Measurements from ENCODE around the gene DUOX2.
A peak's percentile ranks its signal among the peaks of the same experiment; 100 is the strongest.
"Not testable (repeated sequence)": the region's sequence is repeated elsewhere in the genome, so short reads cannot be mapped to it uniquely, and the experiment has no call there.

Gene DUOX2

DNA sequence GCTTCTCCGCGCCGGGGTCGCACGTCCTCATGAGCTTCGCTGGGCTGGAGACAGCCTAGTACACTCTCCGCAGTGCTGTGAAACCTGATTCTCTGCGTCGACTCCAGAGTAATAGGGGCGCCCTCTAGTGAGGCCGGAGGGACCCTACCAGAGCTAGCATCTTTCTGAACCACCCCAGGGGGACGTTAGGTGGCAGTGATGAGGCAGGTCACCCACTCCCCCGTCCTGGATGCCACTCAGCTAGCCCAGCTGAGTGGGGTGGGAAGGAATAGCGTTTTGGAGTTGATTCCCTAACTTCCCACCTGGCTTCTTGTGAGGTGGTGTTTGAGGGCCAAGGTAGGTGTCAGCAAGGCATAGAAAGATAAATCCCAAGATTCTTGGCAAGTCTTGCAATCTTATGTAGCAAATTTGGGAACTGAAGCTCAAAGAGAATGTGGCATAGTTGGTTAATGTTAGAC is 4.2 kb upstream of the DUOX2 start:
- peak; percentile 91 for DNase-seq

DNA sequence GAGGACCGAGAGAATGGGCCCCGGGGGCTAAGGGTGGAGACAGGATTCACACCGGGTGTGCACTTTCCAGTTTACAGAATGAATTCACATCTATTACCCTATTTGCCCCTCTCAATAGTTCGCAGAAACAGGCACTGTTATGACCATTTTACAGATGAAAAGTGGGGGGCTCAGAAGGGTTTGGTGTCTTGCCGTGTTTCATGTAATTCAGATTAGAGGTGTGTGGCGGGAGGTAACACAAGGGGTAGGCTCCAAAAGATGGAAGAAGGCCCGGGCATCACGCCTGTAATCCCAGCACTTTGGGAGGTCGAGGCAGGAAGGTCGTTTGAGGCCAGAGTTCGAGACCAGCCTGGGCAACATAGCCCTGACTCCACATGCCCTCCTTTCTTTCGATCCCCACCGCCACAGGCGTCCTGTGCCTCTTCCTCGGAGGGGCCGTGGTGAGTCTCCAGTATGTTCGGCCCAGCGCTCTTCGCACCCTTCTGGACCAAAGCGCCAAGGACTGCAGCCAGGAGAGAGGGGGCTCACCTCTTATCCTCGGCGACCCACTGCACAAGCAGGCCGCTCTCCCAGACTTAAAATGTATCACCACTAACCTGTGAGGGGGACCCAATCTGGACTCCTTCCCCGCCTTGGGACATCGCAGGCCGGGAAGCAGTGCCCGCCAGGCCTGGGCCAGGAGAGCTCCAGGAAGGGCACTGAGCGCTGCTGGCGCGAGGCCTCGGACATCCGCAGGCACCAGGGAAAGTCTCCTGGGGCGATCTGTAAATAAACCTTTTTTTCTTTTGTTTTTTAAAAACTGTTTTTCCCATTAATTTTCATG is 3.5 kb upstream of the DUOX2 start:
- no peak for DNase-seq

DNA sequence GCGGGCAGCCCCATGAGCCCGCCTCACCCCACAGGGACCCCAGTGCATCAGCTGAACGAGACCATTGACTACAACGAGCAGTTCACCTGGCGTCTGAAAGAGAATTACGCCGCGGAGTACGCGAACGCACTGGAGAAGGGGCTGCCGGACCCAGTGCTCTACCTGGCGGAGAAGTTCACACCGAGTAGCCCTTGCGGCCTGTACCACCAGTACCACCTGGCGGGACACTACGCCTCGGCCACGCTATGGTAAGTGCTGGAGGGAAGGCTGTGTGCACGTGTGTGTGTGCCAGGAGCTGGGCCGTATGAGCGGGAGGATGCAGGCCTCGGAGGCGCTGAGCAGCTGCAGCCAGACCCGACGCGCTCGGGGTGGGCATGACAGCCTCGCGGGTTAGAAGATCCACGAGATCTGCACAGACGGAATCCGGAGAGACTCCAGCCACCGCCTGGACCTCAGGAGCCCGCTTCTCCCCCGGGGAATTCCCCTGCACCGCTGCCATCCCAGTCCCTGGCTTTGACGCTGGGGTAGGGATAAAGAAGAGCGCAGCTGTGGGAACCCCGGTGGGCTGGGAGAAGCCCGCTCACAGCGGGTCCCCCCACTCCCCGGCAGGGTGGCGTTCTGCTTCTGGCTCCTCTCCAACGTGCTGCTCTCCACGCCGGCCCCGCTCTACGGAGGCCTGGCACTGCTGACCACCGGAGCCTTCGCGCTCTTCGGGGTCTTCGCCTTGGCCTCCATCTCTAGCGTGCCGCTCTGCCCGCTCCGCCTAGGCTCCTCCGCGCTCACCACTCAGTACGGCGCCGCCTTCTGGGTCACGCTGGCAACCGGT is 2.7 kb upstream of the DUOX2 start:
- peak; percentile 37 for DNase-seq

DNA sequence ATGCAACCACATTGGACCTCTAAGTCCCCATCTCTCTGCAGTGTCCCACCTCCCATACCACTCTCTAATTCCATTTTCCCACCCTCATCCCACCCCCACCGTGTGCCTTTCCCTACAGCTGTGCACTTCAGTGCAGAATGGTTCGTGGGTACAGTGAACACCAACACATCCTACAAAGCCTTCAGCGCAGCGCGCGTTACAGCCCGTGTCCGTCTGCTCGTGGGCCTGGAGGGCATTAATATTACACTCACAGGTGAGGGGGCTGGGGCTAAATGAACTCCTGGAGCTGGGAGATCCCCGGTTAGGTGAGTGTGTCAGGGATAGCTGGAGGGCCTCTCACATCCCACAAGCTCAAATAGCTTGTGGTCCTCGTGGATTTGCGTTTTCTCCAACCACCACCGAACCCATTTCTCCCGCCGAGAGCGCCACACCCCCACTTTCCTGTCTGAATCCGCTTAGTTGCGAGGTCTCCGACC is 2.1 kb upstream of the DUOX2 start:
- no peak for DNase-seq

DNA sequence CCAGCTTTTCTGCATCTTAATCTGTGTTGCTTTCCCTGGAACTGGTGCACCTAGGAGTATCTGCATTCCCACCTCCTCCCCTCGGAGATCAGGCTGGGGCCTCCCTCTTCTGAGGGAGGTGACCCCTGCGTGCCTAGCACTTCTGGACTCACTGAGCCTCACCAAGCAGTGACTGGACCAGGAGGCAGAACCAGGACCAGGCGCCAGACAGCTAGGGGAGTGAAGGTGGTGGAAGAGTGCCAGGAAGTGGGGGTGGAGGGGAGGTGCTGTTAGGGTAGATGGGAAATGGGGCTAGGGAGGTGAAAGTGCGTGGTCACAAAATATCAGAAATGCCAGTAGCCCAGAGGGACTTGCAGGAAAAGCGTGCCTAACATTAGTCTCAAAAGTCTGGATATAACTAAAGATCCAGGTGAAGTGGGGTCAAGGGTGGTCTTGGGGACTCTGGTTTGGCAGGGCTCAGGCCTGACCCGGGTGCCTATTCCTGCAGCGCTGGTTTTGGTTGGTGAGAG is 1.4 kb upstream of the DUOX2 start:
- no peak for DNase-seq

DNA sequence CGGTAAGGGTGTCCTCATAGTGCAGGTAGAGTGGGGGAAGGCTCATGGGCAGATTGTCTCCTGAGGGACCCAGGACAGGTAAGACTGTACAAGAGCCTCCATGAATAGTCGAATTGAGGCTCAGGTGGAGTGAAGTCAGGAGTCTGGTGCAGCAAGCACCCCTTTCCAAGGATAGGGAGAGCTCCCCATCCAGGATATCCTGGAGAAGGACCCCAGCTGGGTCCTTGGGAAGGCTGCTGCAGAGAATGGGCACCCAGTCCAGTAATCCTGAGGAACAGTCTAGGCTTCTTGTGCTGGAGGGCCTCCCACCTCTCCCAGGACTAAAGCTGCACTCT is 746 bp upstream of the DUOX2 start:
- DNase-seq: no peak

DNA sequence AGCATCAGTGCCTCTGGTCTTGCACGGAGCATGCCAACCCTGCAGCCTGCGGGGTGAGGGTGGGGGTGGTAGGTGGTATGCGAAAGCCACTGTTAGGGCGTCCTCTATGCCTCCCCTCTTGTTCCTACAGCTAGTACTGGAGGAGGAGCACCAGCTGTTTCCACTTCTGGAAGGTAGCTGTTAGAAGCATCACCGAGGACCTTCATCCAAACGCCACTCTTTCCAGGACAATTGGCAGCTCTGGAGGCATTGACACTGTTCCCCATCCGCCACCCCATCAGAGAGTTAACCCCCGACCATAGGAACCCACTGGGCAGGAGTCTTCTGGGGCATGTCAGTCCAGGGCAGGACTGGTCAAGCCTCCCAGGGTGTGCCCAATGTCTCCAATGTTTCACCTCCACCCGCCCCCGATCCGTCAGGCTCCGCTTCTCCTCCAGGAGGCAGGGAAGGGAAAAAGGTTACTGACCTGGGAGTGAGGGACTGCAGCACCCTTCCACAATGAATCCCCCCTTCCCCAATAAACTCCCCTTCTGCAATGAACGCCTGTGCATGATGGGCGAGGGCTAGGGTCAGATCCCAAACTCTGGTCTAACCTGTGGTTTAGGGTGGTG is 487 bp downstream of the DUOX2 start:
- no peak for DNase-seq

DNA sequence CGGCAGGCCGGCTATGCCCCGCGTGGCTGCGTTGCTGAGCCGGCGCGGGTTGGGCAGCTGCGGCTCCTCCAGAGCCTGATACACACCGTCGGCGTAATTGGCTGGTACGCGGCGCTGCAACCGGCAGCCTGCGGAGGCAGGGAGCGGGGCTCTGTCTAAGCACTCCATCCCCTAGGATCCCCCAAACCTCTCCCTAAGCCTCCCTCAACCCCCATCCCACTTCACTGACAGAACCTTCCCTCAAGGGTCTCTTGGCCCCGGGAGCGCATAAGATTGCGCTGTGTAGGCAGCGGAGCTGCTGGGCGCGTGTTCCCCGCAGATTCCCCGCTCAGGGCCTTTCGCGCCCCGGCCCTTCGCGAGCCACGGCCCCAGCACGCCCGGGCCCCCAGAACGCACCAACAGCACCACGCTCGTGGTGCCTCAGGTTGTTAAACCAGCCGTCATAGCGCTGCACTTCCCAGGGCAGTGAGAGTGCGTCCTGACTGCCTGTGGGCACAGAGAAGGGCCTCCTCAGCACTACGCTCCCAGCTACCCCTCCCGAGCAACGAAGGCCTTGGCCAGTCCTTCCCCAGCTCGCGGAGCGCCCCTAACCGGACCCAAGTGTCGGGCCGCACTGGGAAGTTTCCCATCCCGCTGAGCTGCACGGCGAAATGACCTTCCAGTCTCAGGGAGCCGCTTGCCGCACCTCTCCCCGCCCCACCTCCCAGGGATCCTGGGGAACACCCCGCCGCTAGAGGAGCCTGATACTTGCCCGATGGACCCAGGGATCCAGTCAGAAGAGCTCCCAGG is 1.2 kb downstream of the DUOX2 start:
- DNase-seq: no peak

DNA sequence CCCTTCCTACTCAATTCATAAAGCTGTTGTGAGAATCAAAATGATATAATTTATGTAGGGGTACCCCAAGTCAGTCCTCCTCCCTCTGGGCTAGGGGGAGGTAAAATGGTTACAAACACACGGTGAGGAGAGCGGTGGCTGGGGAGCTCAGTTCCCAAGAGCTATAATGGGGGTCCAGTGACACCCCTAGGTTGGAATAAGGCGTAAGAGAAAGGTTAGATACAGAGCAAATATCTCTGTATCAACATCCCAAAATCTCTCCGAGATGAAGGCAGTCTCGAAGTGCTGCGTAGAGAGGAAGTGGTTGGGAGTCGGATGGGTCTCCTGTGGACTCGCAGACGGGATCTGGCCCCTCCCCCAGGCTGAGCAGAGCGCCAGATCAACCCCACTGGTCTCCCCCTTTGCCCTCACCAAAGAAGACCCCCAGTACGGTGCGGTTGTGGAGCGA is 1.8 kb downstream of the DUOX2 start:
- DNase-seq: no peak

DNA sequence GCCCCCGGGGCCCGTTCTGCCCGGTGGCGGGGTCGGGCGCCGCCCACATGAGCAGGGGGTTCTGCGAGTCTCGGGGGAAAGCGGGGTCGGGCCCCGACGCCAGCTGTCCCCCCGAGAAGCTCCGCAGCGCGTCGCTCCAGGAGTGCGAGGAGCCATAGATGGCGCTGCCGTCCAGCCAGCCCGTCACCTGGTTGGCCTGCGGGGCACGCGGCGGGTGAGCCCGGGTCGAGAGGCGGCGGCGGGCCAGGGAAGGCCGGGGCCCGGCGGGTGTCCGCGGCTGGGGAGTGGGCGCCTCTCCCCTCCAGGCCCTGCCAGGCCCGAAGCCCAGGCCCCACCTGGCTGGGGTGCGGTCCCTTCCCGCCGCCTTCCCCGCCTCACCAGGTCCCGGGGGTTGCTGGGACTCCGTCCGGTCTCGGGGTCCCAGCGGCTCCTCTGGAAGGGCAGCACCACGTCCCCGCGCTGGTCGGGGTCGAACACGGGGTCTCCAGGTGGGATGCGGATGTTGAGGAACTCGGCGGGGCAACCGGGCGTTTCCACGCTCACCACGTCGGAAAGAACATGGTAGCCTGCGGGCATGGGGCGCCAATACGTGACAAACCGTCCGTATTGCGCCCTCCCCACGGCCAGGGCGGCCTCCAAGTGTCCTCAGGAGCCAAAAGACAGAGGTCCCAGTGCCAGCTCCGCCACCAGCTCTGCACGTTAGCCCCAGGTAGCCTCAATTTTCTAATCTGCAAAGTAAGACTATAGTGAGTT is 2.4 kb downstream of the DUOX2 start:
- DNase-seq: no peak

DNA sequence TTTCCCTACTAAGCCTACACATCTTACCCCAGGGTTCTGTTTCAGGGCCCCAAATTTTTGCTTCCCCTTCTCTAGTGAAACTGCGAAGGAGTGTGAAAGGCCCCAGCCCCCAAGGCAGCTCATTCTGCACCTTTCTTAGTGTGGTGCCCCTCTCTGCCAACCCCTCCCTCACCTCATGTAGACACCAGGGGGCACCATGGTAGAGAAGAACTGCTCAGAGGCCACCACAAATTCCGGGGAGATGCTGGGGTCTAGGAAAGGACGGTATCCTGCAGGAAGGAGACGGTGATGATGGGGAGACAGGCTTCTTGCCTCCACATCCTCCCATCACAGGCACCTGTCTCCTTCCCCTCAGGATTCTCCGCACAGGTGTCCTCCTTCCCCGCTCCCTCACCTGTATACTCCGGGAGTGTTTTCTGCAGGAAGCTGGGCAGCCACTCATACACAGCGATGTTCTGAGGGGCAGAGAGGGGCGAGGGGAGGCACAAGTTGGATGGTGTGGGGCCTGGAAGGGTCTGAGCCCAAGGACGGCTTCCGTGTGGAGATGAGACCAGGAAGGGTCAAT is 3.6 kb downstream of the DUOX2 start:
- no peak for DNase-seq

DNA sequence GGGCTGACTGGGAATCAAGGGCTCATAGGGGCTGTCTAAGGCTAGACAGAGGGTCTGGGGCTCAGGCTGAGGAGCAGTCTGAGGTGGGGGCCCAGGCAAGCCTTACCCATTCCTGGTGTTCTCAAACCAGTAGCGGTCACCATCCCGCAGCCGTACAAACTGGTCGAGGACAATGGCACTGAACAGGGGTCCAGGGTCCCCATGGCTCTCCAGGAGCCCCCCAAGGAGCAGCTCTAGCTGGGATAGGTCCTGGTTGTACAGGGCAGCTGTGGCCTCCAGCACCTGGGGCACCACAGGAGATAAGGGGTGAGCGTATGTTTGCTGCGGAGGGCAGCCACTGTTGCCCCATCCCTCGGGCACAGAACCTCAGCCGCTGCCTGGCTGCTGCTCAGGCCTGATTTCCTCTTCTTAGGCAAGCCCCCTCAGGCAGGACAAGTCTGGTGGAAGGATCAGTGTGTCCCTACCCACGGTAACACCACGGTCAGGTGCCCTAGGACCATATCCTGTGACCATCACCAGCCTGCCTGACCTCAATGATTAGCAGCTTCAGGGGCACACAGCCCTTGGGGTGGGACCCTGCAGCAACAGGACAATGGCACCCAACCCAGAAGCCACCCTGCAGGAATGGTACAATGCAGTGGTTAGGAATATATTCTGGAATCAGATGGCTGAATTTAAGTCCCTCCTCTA is 5.9 kb downstream of the DUOX2 start:
- DNase-seq: no peak

DNA sequence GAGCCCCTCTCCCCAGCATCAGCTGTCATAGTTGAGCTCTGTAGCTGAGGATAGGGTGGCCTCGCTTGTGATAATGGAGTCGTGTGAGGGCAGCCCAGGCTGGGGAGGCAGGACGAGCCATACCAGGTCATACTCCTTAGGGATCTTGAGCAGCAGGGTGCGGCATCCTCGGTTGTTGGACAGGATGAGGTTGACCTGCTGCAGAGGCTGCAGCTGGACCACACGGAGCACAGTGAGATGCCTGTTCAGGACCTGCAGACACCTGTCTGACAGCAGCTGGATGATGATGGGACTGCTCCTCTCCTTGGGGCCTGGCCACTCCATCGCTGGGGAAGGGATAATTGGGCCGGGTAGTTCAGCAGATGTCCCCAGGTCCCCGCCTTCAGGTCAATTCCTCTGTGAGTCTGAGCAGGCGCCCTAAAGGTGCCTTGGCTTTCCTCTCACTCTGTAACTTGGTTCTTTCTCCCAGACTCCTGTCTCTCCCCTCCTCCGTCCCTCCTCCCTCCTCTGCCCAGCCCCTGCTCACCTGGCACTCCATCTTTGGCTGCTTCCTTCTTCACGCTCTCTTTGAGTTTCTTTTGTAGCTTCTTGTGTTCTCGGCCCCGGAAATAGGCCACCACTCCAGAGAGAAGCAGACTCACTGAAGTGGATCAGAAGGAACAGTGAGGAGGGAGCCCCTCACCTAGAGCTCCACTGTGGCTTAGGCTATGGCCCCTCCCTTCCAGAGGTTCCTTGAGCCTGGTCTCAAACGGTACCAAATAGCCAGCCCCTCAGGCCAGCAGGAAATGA is 7.8 kb downstream of the DUOX2 start:
- no peak for DNase-seq

DNA sequence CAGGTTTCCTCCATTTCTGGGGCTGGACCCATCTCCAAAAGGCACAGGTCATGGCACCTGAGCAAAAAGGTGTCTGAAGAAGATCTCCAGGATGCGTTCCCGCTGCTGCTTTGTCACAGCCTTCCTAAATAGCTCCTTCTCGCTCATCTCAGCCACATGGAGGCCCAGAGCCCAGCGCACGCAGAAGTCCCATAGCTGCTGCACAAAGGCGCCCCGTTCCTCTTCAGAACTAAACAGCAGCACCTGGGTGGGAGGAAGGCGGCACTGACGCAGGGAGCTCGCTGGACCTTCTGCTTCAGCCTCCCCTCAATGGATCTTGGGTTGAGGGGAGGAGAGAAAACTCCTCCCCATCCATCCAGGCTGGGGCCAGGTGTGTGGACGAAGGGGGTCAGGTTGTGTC is 8.4 kb downstream of the DUOX2 start:
- no peak for DNase-seq

DNA sequence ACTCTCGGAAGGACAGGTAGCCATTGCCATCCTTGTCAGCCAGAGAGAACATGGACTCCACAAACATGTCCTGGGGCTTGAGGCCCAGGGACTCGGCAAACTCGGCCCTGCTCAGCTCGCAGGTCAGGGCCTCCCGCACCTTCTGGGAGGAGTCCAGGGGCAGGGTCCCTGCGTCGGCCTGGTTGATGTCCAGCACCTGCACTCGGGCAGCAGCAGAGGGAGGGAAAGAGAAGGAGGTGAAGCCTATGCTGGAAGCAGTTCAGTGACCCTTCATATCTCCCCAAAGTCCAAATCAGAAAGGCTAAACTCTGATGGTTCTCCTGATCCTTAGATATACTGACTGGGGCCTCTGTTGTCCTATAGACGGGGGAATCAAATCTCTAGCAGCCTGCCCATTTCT is 9.8 kb downstream of the DUOX2 start:
- not testable (repeated sequence) for DNase-seq

DNA sequence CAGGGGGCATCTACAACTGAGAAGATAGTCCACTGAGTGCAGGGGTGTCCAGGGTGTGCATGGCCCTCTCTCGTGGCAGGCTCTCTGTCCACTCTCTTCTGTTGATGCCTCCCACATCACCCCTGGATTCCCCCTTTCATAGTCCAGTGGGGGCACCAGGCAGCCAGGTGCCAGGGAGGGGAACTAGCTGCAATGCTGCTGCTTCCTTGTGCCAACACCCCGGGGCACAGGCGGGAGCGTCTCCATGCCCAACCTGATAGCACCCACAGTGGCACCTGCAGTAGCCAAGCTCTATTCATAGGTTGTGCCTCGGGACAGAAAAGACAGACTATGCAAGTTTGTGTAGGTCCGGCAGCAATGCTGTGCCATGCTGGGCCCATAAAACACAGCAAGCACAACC is 11.7 kb downstream of the DUOX2 start:
- no peak for DNase-seq

DNA sequence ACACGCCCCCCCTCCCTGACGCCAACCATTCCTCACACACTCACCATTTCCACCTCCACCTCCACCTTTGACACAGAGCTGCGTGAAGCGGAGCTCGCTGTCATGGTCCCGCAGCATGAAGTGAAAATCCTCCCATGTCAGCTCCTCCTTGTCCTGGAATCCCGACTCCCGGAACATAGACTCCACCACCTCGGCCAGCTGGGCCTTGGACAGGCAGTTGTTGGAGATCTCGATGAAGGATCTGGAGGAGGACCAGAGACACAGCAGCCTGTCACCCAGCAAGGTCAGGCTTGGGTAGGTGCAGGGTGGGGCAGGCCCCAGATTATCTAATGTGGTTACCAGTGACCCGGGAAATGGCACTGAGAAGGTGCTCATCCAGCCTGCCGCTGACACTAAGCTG is 12.2 kb downstream of the DUOX2 start:
- DNase-seq: no peak

DNA sequence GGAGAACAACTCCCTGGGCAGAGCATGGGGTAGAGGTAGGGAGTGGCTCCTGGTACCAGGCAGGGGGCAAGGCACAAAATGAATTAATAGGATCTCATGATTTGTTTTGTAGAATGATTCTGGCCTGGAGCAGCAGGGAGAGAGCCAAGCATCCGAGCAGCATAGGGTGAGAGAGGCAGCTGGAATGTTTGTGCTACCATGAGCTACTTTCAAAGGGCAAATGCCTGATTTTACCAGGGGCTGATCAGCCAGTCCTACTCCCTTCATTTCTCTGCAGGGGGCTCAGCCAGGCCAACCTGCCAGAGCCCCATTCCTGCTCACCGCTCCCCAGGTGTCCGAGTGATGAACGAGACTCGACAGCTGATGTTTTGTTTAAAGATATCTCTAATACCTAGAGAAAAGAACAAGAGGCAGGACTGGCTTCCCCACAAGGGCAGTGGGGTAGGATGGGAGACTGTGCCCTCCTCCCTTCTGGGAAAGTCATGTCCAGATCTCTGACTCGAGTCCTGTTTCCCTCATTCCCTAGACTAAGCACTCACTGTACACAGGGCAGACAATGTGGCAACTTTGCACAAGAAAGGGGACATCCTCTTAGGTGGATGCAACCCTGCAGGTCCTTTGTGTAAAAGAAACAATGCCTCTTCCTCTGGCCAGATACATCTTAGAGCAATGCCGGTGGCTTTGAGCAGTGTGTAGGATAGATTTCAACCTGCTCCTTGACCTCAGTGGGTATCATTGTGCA is 12.9 kb downstream of the DUOX2 start:
- no peak for DNase-seq

DNA sequence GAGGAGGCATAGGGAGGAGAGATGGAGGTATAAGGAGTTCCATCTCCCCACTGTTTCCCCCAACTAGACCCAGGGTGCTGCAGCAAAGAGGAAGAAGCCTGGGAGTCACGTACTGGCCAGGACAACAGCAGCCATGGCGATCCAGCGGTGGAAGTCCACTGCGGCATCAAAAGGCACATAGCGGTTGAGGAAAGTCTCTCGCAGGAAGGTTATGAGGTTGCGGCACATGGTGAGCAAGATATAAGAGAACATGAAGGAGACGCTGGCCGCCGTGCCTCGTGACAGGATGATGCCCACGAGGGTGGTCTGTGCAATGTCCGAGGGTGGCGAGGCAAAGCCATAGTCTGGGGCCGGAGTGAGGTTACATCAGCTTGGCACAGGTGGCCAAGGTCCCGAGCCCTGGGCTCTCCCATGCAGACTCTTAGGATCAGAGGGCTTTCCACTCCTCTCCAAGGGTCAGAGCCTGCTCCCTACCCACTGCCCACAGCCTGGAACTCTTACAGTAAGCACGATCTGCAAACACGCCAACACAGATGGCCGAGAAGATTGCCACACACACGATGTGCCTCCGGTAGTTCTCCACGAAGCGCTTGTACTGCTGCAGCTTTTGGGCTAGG is 14.3 kb downstream of the DUOX2 start:
- DNase-seq: no peak
